RWPE1 (cell line): ENCODE measurements around the gene NTM.
"Not testable (repeated sequence)": the region's sequence is repeated elsewhere in the genome, so short reads cannot be mapped to it uniquely, and the experiment has no call there.

ENCODE experiments used
- CTCF ChIA-PET: fragments of 350-600 bp; sonication (Branson Sonifier 250); formaldehyde crosslinking; extraction: SDS; loops from one replicate; lab custom pipeline; 2021; lab: Yijun Ruan, JAX
- POLR2A ChIA-PET: fragments of 400-600 bp; formaldehyde crosslinking; extraction: SDS; loops from one replicate; lab custom pipeline; 2020; ENCODE audit warnings: antibody characterized with exemption; ENCODE audit not compliant: low non-redundant PET; lab: Yijun Ruan, JAX
- DNase-seq: peaks from one replicate; pipeline ENCODE4 v3.0.0; 2012; ENCODE audit warnings: low spot score
- H3K27ac ChIP-seq: fragments of 450-650 bp; 2 replicates; pipeline ENCODE4 v1.5.1; 2017
- CTCF ChIP-seq: fragments of 450-650 bp; conservative IDR thresholded peaks from 2 replicates; pipeline ENCODE4 v1.5.1; 2017; ENCODE audit warnings: low read depth, mild to moderate bottlenecking

The NTM gene

GRCh38 chr11:131488238-131488637, 117.8 kb downstream of the NTM start:
- H3K27ac ChIP-seq = no peak overlapping the region
- CTCF ChIA-PET = no interaction called here
- DNase-seq = no peak
- no peak for TF ChIP-seq CTCF
- POLR2A ChIA-PET = no interaction called here

GRCh38 chr11:131491503-131491902, 121.1 kb downstream of the NTM start:
- TF ChIP-seq CTCF = no peak
- no peak overlapping the region for H3K27ac ChIP-seq
- peak; percentile 22 for DNase-seq
- ChIA-PET POLR2A (no interaction called here), CTCF (interaction anchor here (0.7 kb wide), 1 partner anchor 452 kb away, joined by 3 read pairs; no protein-coding TSS in a partner anchor)

- ChIA-PET CTCF (no interaction called here), POLR2A (no interaction called here)
- DNase-seq = no peak
- no peak overlapping the region for H3K27ac ChIP-seq
- no peak for TF ChIP-seq CTCF
Measured at GRCh38 chr11:131495423-131495822, 125.0 kb downstream of the NTM start.

GRCh38 chr11:131497686-131498085, 127.3 kb downstream of the NTM start:
- DNase-seq, POLR2A ChIA-PET, H3K27ac ChIP-seq, CTCF ChIA-PET: not testable (repeated sequence)

GRCh38 chr11:131498631-131499160, 128.3 kb downstream of the NTM start:
- no peak overlapping the region for H3K27ac ChIP-seq
- ChIA-PET POLR2A (no interaction called here), CTCF (no interaction called here)
- DNase-seq = no peak
- TF ChIP-seq CTCF = no peak

GRCh38 chr11:131499199-131499598, 128.8 kb downstream of the NTM start:
- no peak for DNase-seq

More at GRCh38 chr11:131499199-131499598, 128.8 kb downstream of the NTM start:
- CTCF ChIA-PET = no interaction called here
- TF ChIP-seq CTCF = no peak
- H3K27ac ChIP-seq = no peak overlapping the region
- POLR2A ChIA-PET = no interaction called here
